HepG2 (cell line): Measurements from ENCODE around the gene PEX11B. TPM values are rescaled to one million over a fixed set of nuclear protein-coding genes. Genes with fewer than 3 reads are reported as not detected.

Experiments
- BHLHE40 ChIP-seq: IDR thresholded peaks from 2 replicates; pipeline ENCODE4 v1.6.1; 2011; ENCODE audit warnings: low read length, improper control_type of control experiment
- CEBPB ChIP-seq: IDR thresholded peaks from 2 replicates; pipeline ENCODE4 v1.6.1; 2011; ENCODE audit warnings: low read depth, low read length, improper control_type of control experiment, borderline replicate concordance
- ERF ChIP-seq: IDR thresholded peaks from 2 replicates; pipeline ENCODE4 v1.6.1; 2018; ENCODE audit warnings: missing biosample characterization, missing genetic modification reagents
- FOSL1 ChIP-seq: sonication (generic); formaldehyde crosslinking; IDR thresholded peaks from 2 replicates; pipeline ENCODE4 v1.9.0; 2021; ENCODE audit warnings: missing genetic modification reagents, borderline replicate concordance
- HMGA1 ChIP-seq: sonication (generic); formaldehyde crosslinking; conservative IDR thresholded peaks from 2 replicates; pipeline ENCODE4 v1.4.0; 2020; ENCODE audit warnings: missing genetic modification reagents
- HOXA5 ChIP-seq: sonication (generic); formaldehyde crosslinking; IDR thresholded peaks from 2 replicates; pipeline ENCODE4 v1.4.0; 2020; ENCODE audit warnings: missing genetic modification reagents
- KDM6A ChIP-seq: IDR thresholded peaks from 2 replicates; pipeline ENCODE4 v1.6.1; 2016; ENCODE audit warnings: low read depth
- KLF9 ChIP-seq: IDR thresholded peaks from 2 replicates; pipeline ENCODE4 v1.6.1; 2016; ENCODE audit warnings: low read depth
- MATR3 ChIP-seq: sonication (generic); formaldehyde crosslinking; IDR thresholded peaks from 2 replicates; pipeline ENCODE4 v1.4.0; 2020; ENCODE audit warnings: missing genetic modification reagents
- MBD4 ChIP-seq: IDR thresholded peaks from 2 replicates; pipeline ENCODE4 v1.6.1; 2012; ENCODE audit warnings: low read length, inconsistent platforms, borderline replicate concordance
- MTA1 ChIP-seq: sonication (generic); formaldehyde crosslinking; IDR thresholded peaks from 2 replicates; pipeline ENCODE4 v1.4.0; 2020; ENCODE audit warnings: missing genetic modification reagents, mild to moderate bottlenecking, borderline replicate concordance
- MYNN ChIP-seq: sonication (generic); formaldehyde crosslinking; IDR thresholded peaks from 2 replicates; pipeline ENCODE4 v1.4.0; 2020; ENCODE audit warnings: mild to moderate bottlenecking, low read depth, missing genetic modification reagents
- NFRKB ChIP-seq: fragments of 450-650 bp; IDR thresholded peaks from 2 replicates; pipeline ENCODE4 v1.6.1; 2017
- NRL ChIP-seq: sonication (generic); formaldehyde crosslinking; IDR thresholded peaks from 2 replicates; pipeline ENCODE4 v1.5.0; 2020; ENCODE audit warnings: missing genetic modification reagents, mild to moderate bottlenecking, moderate library complexity, borderline replicate concordance
- SMAD1 ChIP-seq: sonication (generic); formaldehyde crosslinking; IDR thresholded peaks from 2 replicates; pipeline ENCODE4 v1.4.0; 2020; ENCODE audit warnings: missing genetic modification reagents, low read depth, mild to moderate bottlenecking, borderline replicate concordance
- SMYD3 ChIP-seq: sonication (generic); formaldehyde crosslinking; IDR thresholded peaks from 2 replicates; pipeline ENCODE4 v1.8.1; 2023; ENCODE audit warnings: mild to moderate bottlenecking, missing genetic modification reagents
- SP4 ChIP-seq: sonication (generic); formaldehyde crosslinking; IDR thresholded peaks from 2 replicates; pipeline ENCODE4 v1.8.1; 2023; ENCODE audit warnings: mild to moderate bottlenecking, missing genetic modification reagents
- ZBTB7B ChIP-seq: sonication (generic); formaldehyde crosslinking; IDR thresholded peaks from 2 replicates; pipeline ENCODE4 v1.4.0; 2020; ENCODE audit warnings: missing genetic modification reagents
- ZNF552 ChIP-seq: sonication (generic); formaldehyde crosslinking; IDR thresholded peaks from 2 replicates; pipeline ENCODE4 v1.9.0; 2022; ENCODE audit warnings: missing genetic modification reagents, mild to moderate bottlenecking, borderline replicate concordance
- ZNF784 ChIP-seq: sonication (generic); formaldehyde crosslinking; IDR thresholded peaks from 2 replicates; pipeline ENCODE4 v1.5.1; 2020; ENCODE audit warnings: missing genetic modification reagents, mild to moderate bottlenecking, borderline replicate concordance
- polyA plus RNA-seq, 8 experiments: library from polyadenylated mRNA; depleted of rRNA in 3 of 8; stranded (reverse) in 7 of 8; unstranded in 1 of 8; fragments of >200 nt; fragmentation: Illumina TruSeq in 4 of 8; extraction: Trizol in 4 of 8; gene quantifications; 2 replicates each; pipeline versions ENCODE4 v1.2.1 to v1.2.3, GENCODE V29; 2011 to 2016; ENCODE audit warnings: low read depth in 4 of 8, missing spikeins in 1 of 8, mixed read lengths in 1 of 8; ENCODE audit not compliant: insufficient read depth in 1 of 8
- total RNA-seq, 5 experiments: library from RNA; depleted of rRNA; stranded (reverse); fragments of >200 nt; fragmentation: Illumina TruSeq; extraction: Trizol; gene quantifications; 2 replicates each; pipeline ENCODE4 v1.2.3, GENCODE V29; 2016; ENCODE audit warnings: low read depth in 1 of 5
- TF ChIP-seq, protein P1 (sequence below): sonication (generic); formaldehyde crosslinking; IDR thresholded peaks from 2 replicates; pipeline ENCODE4 v1.4.0; 2020; ENCODE audit warnings: mild to moderate bottlenecking, missing genetic modification reagents
- TF ChIP-seq, protein P2 (sequence below): sonication (generic); formaldehyde crosslinking; IDR thresholded peaks from 2 replicates; pipeline ENCODE4 v1.4.0; 2020; ENCODE audit warnings: missing genetic modification reagents, borderline replicate concordance
- TF ChIP-seq, protein P3 (sequence below): IDR thresholded peaks from 2 replicates; pipeline ENCODE4 v1.6.1; 2018; ENCODE audit warnings: missing genetic modification reagents, mild to moderate bottlenecking, missing compliant biosample characterization

PEX11B gene
- total and polyA plus RNA-seq, 2 of the 13 experiments (the other 11 are each of a cell fraction or from before 2014, with no cell fraction given): 21.6 to 48.4 TPM

DNA sequence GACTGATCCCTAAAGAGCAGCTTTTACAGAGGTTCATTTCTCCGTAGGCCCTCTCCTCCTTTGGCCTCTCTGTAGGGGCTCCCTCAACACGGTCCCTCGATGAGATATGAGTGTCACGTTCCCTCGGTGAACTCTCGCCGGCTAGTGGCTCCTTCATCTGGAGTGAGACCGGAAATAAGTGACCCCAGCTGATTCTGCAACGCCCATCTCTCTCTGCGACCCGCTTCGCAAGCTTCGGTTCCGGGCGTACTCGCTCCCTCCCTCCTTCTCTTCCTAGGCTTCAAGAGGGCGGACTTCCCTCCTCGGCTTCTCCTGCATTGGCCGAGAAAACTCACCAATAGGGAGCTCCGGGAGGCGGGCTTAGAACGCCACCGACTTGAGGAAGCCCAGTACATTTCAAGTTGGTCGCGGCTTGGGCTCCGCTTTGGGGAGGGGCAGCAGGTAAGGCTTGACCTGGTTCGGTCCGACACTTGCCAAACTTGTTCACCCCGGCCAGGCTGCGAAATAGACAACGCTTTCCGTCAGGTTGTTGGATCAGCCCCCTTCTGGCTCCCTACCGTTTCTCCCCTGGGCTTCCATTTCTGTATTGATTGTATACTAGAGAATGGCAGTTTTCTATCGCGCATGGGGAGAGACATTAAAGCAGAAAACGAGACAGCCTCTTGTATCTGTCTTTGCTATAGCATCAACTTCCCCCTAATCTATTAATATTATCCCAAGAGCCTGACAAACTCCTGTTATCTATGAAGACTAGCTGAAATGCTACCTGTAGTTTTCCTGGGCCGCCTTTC lies 46.0 kb upstream of the PEX11B start, which contains the start of the genes ANKRD34A and POLR3GL (continued):
- TF ChIP-seq MYNN (CRISPR knock-in tag) (no peak), ZNF784 (CRISPR knock-in tag) (peak; percentile 21; the same call in 1 of the 2 replicates), MBD4 (no peak), NFRKB (no peak), HMGA1 (CRISPR knock-in tag) (no peak), FOSL1 (CRISPR knock-in tag) (no peak), ZBTB7B (CRISPR knock-in tag) (peak; percentile 73), MTA1 (CRISPR knock-in tag) (peak; percentile 52; the same call in 1 of the 2 replicates), ZNF552 (CRISPR knock-in tag) (no peak), KLF9 (no peak), SP4 (CRISPR knock-in tag) (peak; percentile 67; the same call in 1 of the 2 replicates), SMAD1 (CRISPR knock-in tag) (no peak), MATR3 (CRISPR knock-in tag) (no peak), SMYD3 (CRISPR knock-in tag) (no peak), BHLHE40 (0 out of 2 replicates have a peak, but pooled peaks have one; percentile 14), ERF (CRISPR knock-in tag) (peak; percentile 61; the same call in 1 of the 2 replicates), NRL (CRISPR knock-in tag) (peak; percentile 74; the same call in 1 of the 2 replicates), HOXA5 (CRISPR knock-in tag) (0 out of 2 replicates have a peak, but pooled peaks have one; percentile 41), CEBPB (no peak), KDM6A (CRISPR knock-in tag) (no peak)
- TF ChIP-seq, protein P1, sequence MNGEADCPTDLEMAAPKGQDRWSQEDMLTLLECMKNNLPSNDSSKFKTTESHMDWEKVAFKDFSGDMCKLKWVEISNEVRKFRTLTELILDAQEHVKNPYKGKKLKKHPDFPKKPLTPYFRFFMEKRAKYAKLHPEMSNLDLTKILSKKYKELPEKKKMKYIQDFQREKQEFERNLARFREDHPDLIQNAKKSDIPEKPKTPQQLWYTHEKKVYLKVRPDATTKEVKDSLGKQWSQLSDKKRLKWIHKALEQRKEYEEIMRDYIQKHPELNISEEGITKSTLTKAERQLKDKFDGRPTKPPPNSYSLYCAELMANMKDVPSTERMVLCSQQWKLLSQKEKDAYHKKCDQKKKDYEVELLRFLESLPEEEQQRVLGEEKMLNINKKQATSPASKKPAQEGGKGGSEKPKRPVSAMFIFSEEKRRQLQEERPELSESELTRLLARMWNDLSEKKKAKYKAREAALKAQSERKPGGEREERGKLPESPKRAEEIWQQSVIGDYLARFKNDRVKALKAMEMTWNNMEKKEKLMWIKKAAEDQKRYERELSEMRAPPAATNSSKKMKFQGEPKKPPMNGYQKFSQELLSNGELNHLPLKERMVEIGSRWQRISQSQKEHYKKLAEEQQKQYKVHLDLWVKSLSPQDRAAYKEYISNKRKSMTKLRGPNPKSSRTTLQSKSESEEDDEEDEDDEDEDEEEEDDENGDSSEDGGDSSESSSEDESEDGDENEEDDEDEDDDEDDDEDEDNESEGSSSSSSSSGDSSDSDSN (CRISPR knock-in tag): 0 out of 2 replicates have a peak, but pooled peaks have one; percentile 49
- TF ChIP-seq, protein P2, sequence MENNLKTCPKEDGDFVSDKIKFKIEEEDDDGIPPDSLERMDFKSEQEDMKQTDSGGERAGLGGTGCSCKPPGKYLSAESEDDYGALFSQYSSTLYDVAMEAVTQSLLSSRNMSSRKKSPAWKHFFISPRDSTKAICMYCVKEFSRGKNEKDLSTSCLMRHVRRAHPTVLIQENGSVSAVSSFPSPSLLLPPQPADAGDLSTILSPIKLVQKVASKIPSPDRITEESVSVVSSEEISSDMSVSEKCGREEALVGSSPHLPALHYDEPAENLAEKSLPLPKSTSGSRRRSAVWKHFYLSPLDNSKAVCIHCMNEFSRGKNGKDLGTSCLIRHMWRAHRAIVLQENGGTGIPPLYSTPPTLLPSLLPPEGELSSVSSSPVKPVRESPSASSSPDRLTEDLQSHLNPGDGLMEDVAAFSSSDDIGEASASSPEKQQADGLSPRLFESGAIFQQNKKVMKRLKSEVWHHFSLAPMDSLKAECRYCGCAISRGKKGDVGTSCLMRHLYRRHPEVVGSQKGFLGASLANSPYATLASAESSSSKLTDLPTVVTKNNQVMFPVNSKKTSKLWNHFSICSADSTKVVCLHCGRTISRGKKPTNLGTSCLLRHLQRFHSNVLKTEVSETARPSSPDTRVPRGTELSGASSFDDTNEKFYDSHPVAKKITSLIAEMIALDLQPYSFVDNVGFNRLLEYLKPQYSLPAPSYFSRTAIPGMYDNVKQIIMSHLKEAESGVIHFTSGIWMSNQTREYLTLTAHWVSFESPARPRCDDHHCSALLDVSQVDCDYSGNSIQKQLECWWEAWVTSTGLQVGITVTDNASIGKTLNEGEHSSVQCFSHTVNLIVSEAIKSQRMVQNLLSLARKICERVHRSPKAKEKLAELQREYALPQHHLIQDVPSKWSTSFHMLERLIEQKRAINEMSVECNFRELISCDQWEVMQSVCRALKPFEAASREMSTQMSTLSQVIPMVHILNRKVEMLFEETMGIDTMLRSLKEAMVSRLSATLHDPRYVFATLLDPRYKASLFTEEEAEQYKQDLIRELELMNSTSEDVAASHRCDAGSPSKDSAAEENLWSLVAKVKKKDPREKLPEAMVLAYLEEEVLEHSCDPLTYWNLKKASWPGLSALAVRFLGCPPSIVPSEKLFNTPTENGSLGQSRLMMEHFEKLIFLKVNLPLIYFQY (CRISPR knock-in tag): peak; percentile 99
- TF ChIP-seq, protein P3, sequence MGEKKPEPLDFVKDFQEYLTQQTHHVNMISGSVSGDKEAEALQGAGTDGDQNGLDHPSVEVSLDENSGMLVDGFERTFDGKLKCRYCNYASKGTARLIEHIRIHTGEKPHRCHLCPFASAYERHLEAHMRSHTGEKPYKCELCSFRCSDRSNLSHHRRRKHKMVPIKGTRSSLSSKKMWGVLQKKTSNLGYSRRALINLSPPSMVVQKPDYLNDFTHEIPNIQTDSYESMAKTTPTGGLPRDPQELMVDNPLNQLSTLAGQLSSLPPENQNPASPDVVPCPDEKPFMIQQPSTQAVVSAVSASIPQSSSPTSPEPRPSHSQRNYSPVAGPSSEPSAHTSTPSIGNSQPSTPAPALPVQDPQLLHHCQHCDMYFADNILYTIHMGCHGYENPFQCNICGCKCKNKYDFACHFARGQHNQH (CRISPR knock-in tag): peak; percentile 48; the same call in 1 of the 2 replicates
